B cell (primary cell): ENCODE results near the gene AKR1C3. TPM values are rescaled to one million over a fixed set of nuclear protein-coding genes. Genes with fewer than 3 reads are reported as not detected.
"Not testable (repeated sequence)": the region's sequence is repeated elsewhere in the genome, so short reads cannot be mapped to it uniquely, and the experiment has no call there.

Experiments used
- ATAC-seq: fragments of 200-7000 bp; cut with Tn5 transposase; one replicate; pipeline ENCODE4 v1.10.0; 2021; ENCODE audit warnings: low read depth, mild to moderate bottlenecking, moderate number of reproducible peaks, moderate library complexity
- CTCF ChIA-PET: fragments of 350-600 bp; sonication (Branson Sonifier 250); formaldehyde crosslinking; loops from one replicate; lab custom pipeline; 2021; ENCODE audit warnings: antibody characterized with exemption, inconsistent platforms; lab: Charles Lee
- POLR2A ChIA-PET: fragments of 350-600 bp; sonication (Branson Sonifier 250); formaldehyde crosslinking; loops from one replicate; lab custom pipeline; 2021; ENCODE audit warnings: antibody characterized with exemption; lab: Charles Lee
- DNase-seq: peaks from one replicate; pipeline ENCODE4 v3.0.0; 2013
- H2AFZ ChIP-seq: 2 replicates; pipeline ENCODE4 v1.6.1; 2012; ENCODE audit warnings: mild to moderate bottlenecking, low read depth, low read length; ENCODE audit not compliant: insufficient read depth, poor library complexity, severe bottlenecking
- H3K27ac ChIP-seq, 2 donors: 1 replicate in 1 of 2; 2 replicates in 1 of 2; pipeline ENCODE4 v1.5.1; 2012 to 2013; ENCODE audit warnings: low read length in 2 of 2, mild to moderate bottlenecking in 2 of 2, moderate library complexity in 1 of 2
- H3K27me3 ChIP-seq, 4 experiments: fragments of 200-600 bp in 1 of 4; sonication (generic) in 1 of 4; replicated peaks in 1 of 4; 1 replicate in 2 of 4; 2 replicates in 2 of 4; pipeline versions ENCODE4 v1.6.1 to v1.7.0; 2013 to 2016; ENCODE audit warnings: low read length in 3 of 4, mild to moderate bottlenecking in 2 of 4, mixed read lengths in 1 of 4, moderate library complexity in 1 of 4; ENCODE audit not compliant: insufficient read depth in 4 of 4, control insufficient read depth in 3 of 4; ENCODE audit errors: control extremely low read depth in 1 of 4
- H3K36me3 ChIP-seq, 2 experiments: replicated peaks in 1 of 2; 1 replicate in 1 of 2; 2 replicates in 1 of 2; pipeline versions ENCODE4 v1.6.1 to v1.7.1; 2013; ENCODE audit warnings: low read length in 1 of 2; ENCODE audit not compliant: insufficient read depth in 2 of 2, control insufficient read depth in 1 of 2; ENCODE audit errors: control extremely low read depth in 1 of 2, extremely low read depth in 1 of 2
- H3K4me1 ChIP-seq, 2 donors: fragments of 200-600 bp in 1 of 2; sonication (generic) in 1 of 2; 1 replicate in 1 of 2; 2 replicates in 1 of 2; pipeline versions ENCODE4 v1.5.1 to v1.6.1; 2013 to 2017; ENCODE audit warnings: low read length in 2 of 2; ENCODE audit not compliant: control insufficient read depth in 2 of 2, insufficient read depth in 2 of 2
- H3K4me2 ChIP-seq: replicated peaks from 2 replicates; pipeline ENCODE3; 2012; ENCODE audit warnings: mild to moderate bottlenecking, low read depth, low read length; ENCODE audit not compliant: poor library complexity, severe bottlenecking
- H3K4me3 ChIP-seq, 5 experiments: fragments of 200-600 bp in 1 of 5; sonication (generic) in 1 of 5; 1 replicate in 3 of 5; 2 replicates in 2 of 5; pipeline versions ENCODE4 v1.5.1 to v1.7.0; 2011 to 2016; ENCODE audit warnings: low read length in 4 of 5, mild to moderate bottlenecking in 4 of 5, low read depth in 2 of 5, control low read depth in 1 of 5, moderate library complexity in 1 of 5; ENCODE audit not compliant: insufficient read depth in 1 of 5; ENCODE audit errors: control extremely low read depth in 1 of 5, extremely low read depth in 1 of 5
- H3K79me2 ChIP-seq: fragments of 200-600 bp; sonication (generic); one replicate; pipeline ENCODE4 v1.6.0; 2016; ENCODE audit warnings: low read length; ENCODE audit not compliant: control insufficient read depth, insufficient read depth
- H3K9ac ChIP-seq: fragments of 200-600 bp; sonication (generic); 2 replicates; pipeline ENCODE4 v1.6.1; 2017; ENCODE audit warnings: mild to moderate bottlenecking, low read length, moderate library complexity
- H3K9me3 ChIP-seq, 3 donors: one replicate each; pipeline versions ENCODE4 v1.6.1 to v1.7.1; 2013; ENCODE audit warnings: low read length in 2 of 3; ENCODE audit not compliant: control insufficient read depth in 2 of 3, insufficient read depth in 1 of 3; ENCODE audit errors: control extremely low read depth in 1 of 3
- H4K20me1 ChIP-seq: 2 replicates; pipeline ENCODE4 v1.6.0; 2012; ENCODE audit warnings: mild to moderate bottlenecking, low read length; ENCODE audit not compliant: insufficient read depth, control insufficient read depth, poor library complexity, severe bottlenecking
- H3K27ac Mint-ChIP-seq: one replicate; pipeline ENCODE4 v1.8.0; 2021; ENCODE audit warnings: mixed read lengths
- H3K27me3 Mint-ChIP-seq: one replicate; pipeline ENCODE4 v1.8.0; 2021; ENCODE audit warnings: mixed read lengths
- H3K4me1 Mint-ChIP-seq: one replicate; pipeline ENCODE4 v1.8.0; 2021; ENCODE audit warnings: mixed read lengths
- H3K4me3 Mint-ChIP-seq: one replicate; pipeline ENCODE4 v1.8.0; 2021; ENCODE audit warnings: mixed read lengths
- H3K9me3 Mint-ChIP-seq: one replicate; pipeline ENCODE4 v1.8.0; 2022; ENCODE audit warnings: mixed read lengths; ENCODE audit not compliant: insufficient read depth
- EZH2 ChIP-seq: IDR thresholded peaks from 2 replicates; pipeline ENCODE4 v1.6.1; 2012; ENCODE audit warnings: borderline replicate concordance, low read depth, mild to moderate bottlenecking, moderate library complexity, low read length; ENCODE audit not compliant: insufficient read depth, poor library complexity, severe bottlenecking
- WGBS: methylation state at CpG from one replicate; pipeline ENCODE4 v1.1.5; 2013; ENCODE audit warnings: missing lambda C conversion rate; ENCODE audit not compliant: insufficient coverage; 5-methylcytosine and 5-hydroxymethylcytosine counted together
- intact Hi-C: fragments of 100-400 bp; cut with micrococcal nuclease; formaldehyde crosslinking; loops from one replicate; pipeline ENCODE4 v1.10.0; 2022
- polyA plus RNA-seq: library from polyadenylated mRNA; depleted of rRNA; stranded (reverse); fragments of >200 nt; gene quantifications from 2 replicates; pipeline ENCODE4 v1.2.3, GENCODE V29; 2012
- total RNA-seq, 2 donors: library from RNA; stranded (reverse); fragments of 120-200 nt in 1 of 2; gene quantifications; 1 replicate in 1 of 2; 2 replicates in 1 of 2; pipeline versions ENCODE4 v1.2.3 to v1.2.4, GENCODE V29; 2013 to 2022
- TF ChIP-seq, protein P1 (sequence below): fragments of 200-600 bp; IDR thresholded peaks from one replicate; pipeline ENCODE4 v1.8.0; 2022; ENCODE audit warnings: antibody characterized with exemption, mild to moderate bottlenecking

Gene AKR1C3
- total and polyA plus RNA-seq, 2 donors (not counting 1 experiment from before 2014, with no cell fraction given) = 0.28 to 0.62 TPM

- intact Hi-C loops = no loop called here
- Mint-ChIP-seq H3K4me3 (no peak overlapping the region), H3K4me1 (no peaks in the 10 kb centered on the region), H3K27me3 (no peaks in the 10 kb centered on the region), H3K9me3 (peaks cover 4% of the 10 kb centered on the region), H3K27ac (no peak overlapping the region)
- Histone ChIP-seq H3K27ac (no peak overlapping the region), H3K4me1 (no peaks in the 10 kb centered on the region), H3K27me3 (no peaks in the 10 kb centered on the region), H3K79me2 (no peaks in the 10 kb centered on the region), H3K9ac (no peak overlapping the region), H3K4me3 (no peak overlapping the region), H4K20me1 (no peaks in the 10 kb centered on the region), H2AFZ (no peak overlapping the region), H3K36me3 (no peaks in the 10 kb centered on the region), H3K9me3 (no peaks in the 10 kb centered on the region), H3K4me2 (no peak overlapping the region)
- POLR2A ChIA-PET = no interaction called here
- ATAC-seq (no peak), DNase-seq (no peak)
- no CpG with 5 or more reads among the region's 5 CpGs for WGBS
- TF ChIP-seq, protein P1, sequence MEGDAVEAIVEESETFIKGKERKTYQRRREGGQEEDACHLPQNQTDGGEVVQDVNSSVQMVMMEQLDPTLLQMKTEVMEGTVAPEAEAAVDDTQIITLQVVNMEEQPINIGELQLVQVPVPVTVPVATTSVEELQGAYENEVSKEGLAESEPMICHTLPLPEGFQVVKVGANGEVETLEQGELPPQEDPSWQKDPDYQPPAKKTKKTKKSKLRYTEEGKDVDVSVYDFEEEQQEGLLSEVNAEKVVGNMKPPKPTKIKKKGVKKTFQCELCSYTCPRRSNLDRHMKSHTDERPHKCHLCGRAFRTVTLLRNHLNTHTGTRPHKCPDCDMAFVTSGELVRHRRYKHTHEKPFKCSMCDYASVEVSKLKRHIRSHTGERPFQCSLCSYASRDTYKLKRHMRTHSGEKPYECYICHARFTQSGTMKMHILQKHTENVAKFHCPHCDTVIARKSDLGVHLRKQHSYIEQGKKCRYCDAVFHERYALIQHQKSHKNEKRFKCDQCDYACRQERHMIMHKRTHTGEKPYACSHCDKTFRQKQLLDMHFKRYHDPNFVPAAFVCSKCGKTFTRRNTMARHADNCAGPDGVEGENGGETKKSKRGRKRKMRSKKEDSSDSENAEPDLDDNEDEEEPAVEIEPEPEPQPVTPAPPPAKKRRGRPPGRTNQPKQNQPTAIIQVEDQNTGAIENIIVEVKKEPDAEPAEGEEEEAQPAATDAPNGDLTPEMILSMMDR = no peak
- TF ChIP-seq EZH2 = no peak
- CTCF ChIA-PET = no interaction called here
Observed at GRCh38 chr10:5116621-5117020, 22.4 kb downstream of the AKR1C3 start.

- H3K4me1 Mint-ChIP-seq = no peaks in the 10 kb centered on the region
- H3K4me2 ChIP-seq = no peak overlapping the region
- H3K4me3 ChIP-seq = no peak overlapping the region
- H3K79me2 ChIP-seq = no peaks in the 10 kb centered on the region
- H3K27ac ChIP-seq = no peak overlapping the region
- no peak overlapping the region for H3K4me3 Mint-ChIP-seq
- no CpG with 5 or more reads among the region's 3 CpGs for WGBS
- TF ChIP-seq EZH2 = no peak
- TF ChIP-seq, protein P1 = no peak
- H3K4me1 ChIP-seq = no peaks in the 10 kb centered on the region
- no peak overlapping the region for H2AFZ ChIP-seq
- H3K36me3 ChIP-seq = no peaks in the 10 kb centered on the region
- H4K20me1 ChIP-seq = no peaks in the 10 kb centered on the region
- CTCF ChIA-PET = no interaction called here
- no peaks in the 10 kb centered on the region for H3K27me3 Mint-ChIP-seq
- POLR2A ChIA-PET = no interaction called here
- no peaks in the 10 kb centered on the region for H3K27me3 ChIP-seq
- H3K9me3 Mint-ChIP-seq = peaks cover 4% of the 10 kb centered on the region
- ATAC-seq (no peak), DNase-seq (no peak)
- intact Hi-C loops = no loop called here
- no peak overlapping the region for H3K27ac Mint-ChIP-seq
- H3K9ac ChIP-seq = no peak overlapping the region
- no peaks in the 10 kb centered on the region for H3K9me3 ChIP-seq
Observed at GRCh38 chr10:5117026-5117425, 22.8 kb downstream of the AKR1C3 start.

DNA sequence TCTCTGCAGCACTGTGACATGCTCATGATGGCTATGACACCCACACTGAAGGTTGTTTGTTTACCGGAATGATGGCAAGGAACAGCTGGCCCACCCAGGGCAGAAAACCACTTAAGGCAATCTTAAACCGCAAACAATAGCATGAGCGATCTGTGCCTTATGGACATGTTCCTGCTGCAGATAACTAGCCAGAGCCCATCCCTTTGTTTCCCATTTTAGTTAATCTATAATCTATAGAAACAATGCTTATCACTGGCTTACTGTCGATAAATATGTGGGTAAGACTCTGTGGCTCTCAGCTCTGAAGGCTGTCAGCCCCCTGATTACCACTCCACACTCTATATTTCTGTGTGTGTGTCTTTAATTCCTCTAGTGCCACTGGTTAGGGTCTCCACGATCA, 25.8 kb downstream of the AKR1C3 start:
- H3K36me3 ChIP-seq, H4K20me1 ChIP-seq, CTCF ChIA-PET, H3K4me1 ChIP-seq, intact Hi-C loops, H3K27ac Mint-ChIP-seq, H3K9me3 ChIP-seq, H2AFZ ChIP-seq, H3K4me2 ChIP-seq, H3K27me3 Mint-ChIP-seq, H3K9me3 Mint-ChIP-seq, H3K4me1 Mint-ChIP-seq, H3K27ac ChIP-seq, ATAC-seq, H3K27me3 ChIP-seq, H3K79me2 ChIP-seq, H3K4me3 ChIP-seq, POLR2A ChIA-PET, H3K4me3 Mint-ChIP-seq, DNase-seq, H3K9ac ChIP-seq: not testable (repeated sequence)
- 100% methylated on average over 2 of the region's 5 CpGs for WGBS
